K562 (cell line): Measurements from ENCODE around the gene IL12B. TPM values are rescaled to one million over a fixed set of nuclear protein-coding genes. Genes with fewer than 3 reads are reported as not detected.
"Not testable (repeated sequence)": the region's sequence is repeated elsewhere in the genome, so short reads cannot be mapped to it uniquely, and the experiment has no call there.

Experiments used
- ATAC-seq: fragments of 200-7000 bp; cut with Tn5 transposase; 3 replicates; pipeline ENCODE4 v1.9.1; 2020; ENCODE audit warnings: moderate library complexity
- BruUV-seq: library from RNA; stranded (reverse); fragments of 400-500 nt; replicated peaks from 2 replicates; lab custom pipeline; 2021; lab: Mats Ljungman, UMichigan
- CTCF ChIA-PET: fragments of 300-600 bp; formaldehyde crosslinking; extraction: SDS; loops from one replicate; lab custom pipeline; 2021; ENCODE audit warnings: low intra/inter-chr PET ratio; lab: Yijun Ruan, JAX
- POLR2A ChIA-PET: fragments of 300-600, 350-650 bp; sonication (Branson Sonifier 250); formaldehyde crosslinking; extraction: SDS; loops from one replicate; lab custom pipeline; 2021; ENCODE audit warnings: antibody characterized with exemption, inconsistent platforms; lab: Yijun Ruan, JAX
- DNase-seq, 4 experiments: peaks; one replicate each; pipeline versions ENCODE4 v3.0.0 to v3.0.0-alpha.2; 2011 to 2018; ENCODE audit warnings: low spot score in 3 of 4, mixed read lengths in 3 of 4; ENCODE audit errors: extremely low read depth in 1 of 4
- FAIRE-seq: peaks from 2 replicates; lab custom pipeline; 2011; peaks lifted over from hg19 to GRCh38; lab: Jason Lieb, UNC
- H2AFZ ChIP-seq: 2 replicates; pipeline ENCODE4 v1.6.0; 2011; ENCODE audit warnings: low read depth, low read length, control low read depth, inconsistent platforms
- H3K27ac ChIP-seq: fragments of 200-600 bp; 3 replicates; pipeline ENCODE4 v1.8.0; 2011; ENCODE audit warnings: low read depth, mild to moderate bottlenecking, control low read depth, inconsistent platforms, low read length, moderate library complexity, mixed read lengths; ENCODE audit errors: extremely low read depth
- H3K27me3 ChIP-seq, 2 experiments: fragments of 300-600 bp in 1 of 2; 2 replicates in 1 of 2; 3 replicates in 1 of 2; pipeline versions ENCODE4 v1.6.0 to v1.8.0; 2011; ENCODE audit warnings: inconsistent platforms in 2 of 2, low read length in 2 of 2, mild to moderate bottlenecking in 1 of 2, mixed read lengths in 1 of 2, moderate library complexity in 1 of 2; ENCODE audit not compliant: control insufficient read depth in 2 of 2, insufficient read depth in 2 of 2
- H3K36me3 ChIP-seq: fragments of 300-600 bp; 3 replicates; pipeline ENCODE4 v1.8.0; 2011; ENCODE audit warnings: mild to moderate bottlenecking, low read length, inconsistent platforms; ENCODE audit not compliant: control insufficient read depth, insufficient read depth
- H3K4me1 ChIP-seq, 2 experiments: fragments of 200-600 bp in 1 of 2; replicated peaks in 1 of 2; 2 replicates in 1 of 2; 3 replicates in 1 of 2; pipeline versions ENCODE4 v1.5.1 to v1.8.0; 2011; ENCODE audit warnings: inconsistent platforms in 2 of 2, low read length in 2 of 2, mild to moderate bottlenecking in 1 of 2, mixed read lengths in 1 of 2, moderate library complexity in 1 of 2; ENCODE audit not compliant: control insufficient read depth in 2 of 2, insufficient read depth in 2 of 2
- H3K4me2 ChIP-seq: 2 replicates; pipeline ENCODE4 v1.6.1; 2011; ENCODE audit warnings: low read length, control low read depth, inconsistent platforms, mixed read lengths; ENCODE audit not compliant: insufficient read depth
- H3K4me3 ChIP-seq: fragments of 200-600 bp; sonication (generic), shearing (Covaris generic); 2 replicates; pipeline ENCODE4 v1.5.1; 2016; ENCODE audit warnings: control low read depth, inconsistent platforms
- H3K79me2 ChIP-seq: fragments of 200-600 bp; 3 replicates; pipeline ENCODE4 v1.8.0; 2011; ENCODE audit warnings: low read length, inconsistent platforms; ENCODE audit not compliant: control insufficient read depth, insufficient read depth
- H3K9ac ChIP-seq, 2 experiments: 2 replicates each; pipeline versions ENCODE4 v1.6.0 to v1.6.1; 2011; ENCODE audit warnings: low read depth in 2 of 2, low read length in 2 of 2, control low read depth in 1 of 2, inconsistent platforms in 1 of 2, mild to moderate bottlenecking in 1 of 2, mixed read lengths in 1 of 2; ENCODE audit not compliant: insufficient read depth in 1 of 2
- H3K9me1 ChIP-seq: one replicate; pipeline ENCODE4 v1.6.0; 2011; ENCODE audit warnings: inconsistent platforms, mild to moderate bottlenecking, low read length, moderate library complexity; ENCODE audit not compliant: control insufficient read depth, insufficient read depth
- H3K9me3 ChIP-seq: replicated peaks from 2 replicates; pipeline ENCODE4 v1.5.1; 2011; ENCODE audit warnings: low read depth, low read length, inconsistent platforms; ENCODE audit not compliant: control insufficient read depth, insufficient read depth
- H4K20me1 ChIP-seq: replicated peaks from 2 replicates; pipeline ENCODE4 v1.6.1; 2011; ENCODE audit warnings: low read length, inconsistent platforms, mixed read lengths; ENCODE audit not compliant: control insufficient read depth, insufficient read depth
- C11orf30 ChIP-seq: fragments of 450-650 bp; IDR thresholded peaks from 2 replicates; pipeline ENCODE4 v1.6.1; 2016; ENCODE audit warnings: low read depth, mild to moderate bottlenecking
- EGR1 ChIP-seq: fragments of 450-650 bp; conservative IDR thresholded peaks from 2 replicates; pipeline ENCODE4 v1.6.1; 2017; ENCODE audit warnings: mild to moderate bottlenecking
- NFE2 ChIP-seq: IDR thresholded peaks from 2 replicates; pipeline ENCODE4 v1.6.1; 2014; ENCODE audit warnings: antibody characterized with exemption, low read depth
- RBFOX2 ChIP-seq: fragments of 200-400 bp; formaldehyde crosslinking; IDR thresholded peaks from 2 replicates; pipeline ENCODE4 v1.6.1; 2017; ENCODE audit warnings: low read depth, mild to moderate bottlenecking, low read length, moderate library complexity
- RBM14 ChIP-seq: fragments of 200-400 bp; formaldehyde crosslinking; IDR thresholded peaks from 2 replicates; pipeline ENCODE4 v1.6.1; 2018; ENCODE audit warnings: low read depth, mild to moderate bottlenecking, low read length, moderate library complexity, borderline replicate concordance; ENCODE audit not compliant: insufficient read depth
- SPI1 ChIP-seq: IDR thresholded peaks from 2 replicates; pipeline ENCODE4 v1.6.1; 2011; ENCODE audit warnings: low read depth, low read length, control low read depth, borderline replicate concordance
- ZNF316 ChIP-seq: fragments of 450-650 bp; IDR thresholded peaks from 2 replicates; pipeline ENCODE4 v1.6.1; 2016
- WGBS: fragments of 100-300 bp; shearing (Covaris generic); methylation state at CpG from one replicate; pipeline ENCODE4 v1.1.6; 2016; ENCODE audit warnings: low coverage, mixed read lengths; ENCODE audit not compliant: insufficient coverage; ENCODE audit errors: missing lambda C conversion rate; 5-methylcytosine and 5-hydroxymethylcytosine counted together
- in situ Hi-C: fragments of 300-500 bp; cut with MboI; formaldehyde crosslinking; loops from 4 replicates; pipeline ENCODE4 v1.15.0; 2018; ENCODE audit warnings: inconsistent platforms, mixed read lengths
- intact Hi-C: fragments of 100-400 bp; cut with micrococcal nuclease; formaldehyde crosslinking; loops from 2 replicates; pipeline ENCODE4 v1.14.2; 2022
- polyA plus RNA-seq, 8 experiments: library from polyadenylated mRNA; depleted of rRNA in 4 of 8; stranded (reverse) in 5 of 8; unstranded in 3 of 8; fragments of >200 nt; fragmentation: Nextera tagmentation in 2 of 8; fragmentation: Illumina TruSeq in 1 of 8; extraction: Ambion mirVana in 2 of 8; extraction: Trizol in 1 of 8; gene quantifications; 2 replicates each; pipeline versions ENCODE4 v1.2.1 to v1.2.3, GENCODE V29; 2011 to 2014; ENCODE audit warnings: inconsistent platforms in 1 of 8, missing spikeins in 1 of 8
- total RNA-seq, 7 experiments: library from RNA; depleted of rRNA in 6 of 7; stranded (reverse); fragments of >200 nt in 6 of 7; fragmentation: Illumina TruSeq in 2 of 7; extraction: Trizol in 2 of 7; gene quantifications; 2 replicates each; pipeline versions ENCODE4 v1.2.1 to v1.2.3, GENCODE V29; 2011 to 2021; ENCODE audit warnings: low replicate concordance in 1 of 7

IL12B gene
- total and polyA plus RNA-seq, 9 of the 15 experiments (the other 6 are each of a cell fraction or from before 2014, with no cell fraction given), result not detected

DNA sequence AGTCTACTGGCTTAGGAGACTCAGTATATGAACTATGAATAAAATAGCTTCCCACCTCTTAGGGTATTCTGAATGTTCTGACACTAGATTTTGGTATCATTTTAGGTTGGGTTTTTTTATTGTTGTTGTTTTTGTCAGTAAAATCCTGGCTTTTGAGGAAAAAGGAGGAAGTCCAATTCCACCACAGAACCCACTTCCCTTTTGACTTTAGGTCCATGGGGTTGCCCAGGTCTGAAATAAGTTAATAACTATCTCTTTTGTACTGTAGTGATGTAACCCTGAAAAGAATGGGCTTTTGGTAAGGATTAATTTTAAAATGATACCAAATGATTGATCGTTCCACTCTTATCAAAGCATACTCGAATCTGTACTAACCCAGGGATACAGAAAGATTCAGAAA is 29.1 kb upstream of the IL12B start:
- H4K20me1 ChIP-seq, result no peaks in the 10 kb centered on the region
- H3K4me1 ChIP-seq, result no peaks in the 10 kb centered on the region; a peak in 1 of 5 replicates
- H3K9me1 ChIP-seq, result no peaks in the 10 kb centered on the region
- peak; percentile 70; the same call in 1 of the 2 replicates for TF ChIP-seq SPI1
- TF ChIP-seq NFE2, result no peak
- no peak for TF ChIP-seq EGR1
- H3K27ac ChIP-seq, result no peak overlapping the region
- no peak for DNase-seq
- intact Hi-C loops (no loop called here), in situ Hi-C loops (no loop called here)
- no peak for FAIRE-seq
- ATAC-seq, result no peak
- no peaks in the 10 kb centered on the region for H3K79me2 ChIP-seq
- no peak overlapping the region for H2AFZ ChIP-seq
- WGBS, result 0% methylated on average over 2 of the region's 2 CpGs
- H3K36me3 ChIP-seq, result no peaks in the 10 kb centered on the region
- no TSS peak for BruUV-seq
- ChIA-PET POLR2A (interaction anchor here (0.6 kb wide), 1 partner anchor 13 kb away, joined by 3 read pairs; no protein-coding TSS in a partner anchor), CTCF (no interaction called here)
- no peaks in the 10 kb centered on the region for H3K27me3 ChIP-seq
- H3K9me3 ChIP-seq, result no peaks in the 10 kb centered on the region
- H3K9ac ChIP-seq, result no peak overlapping the region
- H3K4me3 ChIP-seq, result no peak overlapping the region
- H3K4me2 ChIP-seq, result no peak overlapping the region

DNA sequence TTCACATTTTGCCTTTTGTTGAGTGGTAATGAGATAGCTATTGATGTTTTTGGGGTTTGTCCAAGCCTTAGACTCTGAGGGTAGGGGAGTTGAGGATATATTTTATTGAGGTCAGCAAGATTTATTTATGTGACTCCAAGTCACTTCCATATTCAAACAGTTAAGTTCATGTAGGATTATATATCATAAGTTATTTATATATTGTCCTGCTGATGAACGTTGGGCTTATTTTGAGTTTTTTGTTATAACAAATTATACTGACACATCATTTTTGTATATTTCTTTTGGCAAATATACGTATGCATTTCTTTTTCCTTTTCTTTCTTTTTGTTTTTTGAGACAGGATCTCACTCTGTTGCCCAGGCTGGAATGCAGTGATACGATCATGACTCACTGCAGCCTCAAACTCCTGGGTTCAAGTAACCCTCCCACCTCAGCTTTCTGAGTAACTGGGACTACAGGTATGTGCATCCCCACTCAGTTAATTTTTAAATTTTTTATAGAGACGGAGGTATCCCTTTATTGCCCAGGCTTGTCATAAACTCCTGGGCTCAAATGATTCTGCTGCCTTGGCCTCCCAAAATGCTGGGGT is 23.5 kb upstream of the IL12B start:
- in situ Hi-C loops, result no loop called here
- no peaks in the 10 kb centered on the region for H3K9me1 ChIP-seq
- no peak overlapping the region for H3K27ac ChIP-seq
- intact Hi-C loops, result no loop called here
- no peaks in the 10 kb centered on the region for H3K79me2 ChIP-seq
- FAIRE-seq (no peak), DNase-seq (no peak), ATAC-seq (no peak)
- H3K4me3 ChIP-seq, result no peak overlapping the region
- ChIA-PET CTCF (no interaction called here), POLR2A (no interaction called here)
- no peak overlapping the region for H3K4me2 ChIP-seq
- no peak overlapping the region for H3K9ac ChIP-seq
- no peaks in the 10 kb centered on the region for H3K9me3 ChIP-seq
- WGBS, result 3% methylated on average over 4 of the region's 4 CpGs
- H3K27me3 ChIP-seq, result no peaks in the 10 kb centered on the region
- no peaks in the 10 kb centered on the region for H3K4me1 ChIP-seq
- BruUV-seq, result no TSS peak
- H4K20me1 ChIP-seq, result no peaks in the 10 kb centered on the region
- TF ChIP-seq ZNF316 (peak; percentile 81), RBFOX2 (no peak), C11orf30 (peak; percentile 56; the same call in 1 of the 2 replicates), RBM14 (no peak)
- H2AFZ ChIP-seq, result no peak overlapping the region
- no peaks in the 10 kb centered on the region for H3K36me3 ChIP-seq

DNA sequence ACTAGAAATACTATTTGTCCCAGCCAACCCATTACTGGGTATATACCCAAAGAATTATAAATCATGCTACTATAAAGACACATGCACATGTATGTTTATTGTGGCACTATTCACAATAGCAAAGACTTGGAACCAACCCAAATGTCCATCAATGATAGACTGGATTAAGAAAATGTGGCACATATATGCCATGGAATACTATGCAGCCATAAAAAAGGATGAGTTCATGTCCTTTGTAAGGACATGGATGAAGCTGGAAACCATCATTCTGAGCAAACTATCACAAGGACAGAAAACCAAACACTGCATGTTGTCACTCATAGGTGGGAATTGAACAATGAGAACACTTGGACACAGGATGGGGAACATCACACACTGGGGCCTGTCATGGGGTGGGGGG is 20.4 kb upstream of the IL12B start:
- H3K27ac ChIP-seq, H3K9me1 ChIP-seq, DNase-seq, H3K27me3 ChIP-seq, H3K9me3 ChIP-seq, POLR2A ChIA-PET, H3K4me1 ChIP-seq, H3K9ac ChIP-seq, CTCF ChIA-PET, FAIRE-seq, ATAC-seq, H3K36me3 ChIP-seq, H3K79me2 ChIP-seq, H3K4me2 ChIP-seq, H4K20me1 ChIP-seq, H3K4me3 ChIP-seq, BruUV-seq, in situ Hi-C loops, intact Hi-C loops, H2AFZ ChIP-seq: not testable (repeated sequence)
